Panc1 (cell line): ENCODE measurements around the gene MBD5. TPM values are rescaled to one million over a fixed set of nuclear protein-coding genes. Genes with fewer than 3 reads are reported as not detected.
A peak's percentile ranks its signal among the peaks of the same experiment; 100 is the strongest.

Experiments used
- ATAC-seq: fragments of 200-7000 bp; cut with Tn5 transposase; 2 replicates; pipeline ENCODE4 v1.9.1; 2020; ENCODE audit warnings: mild to moderate bottlenecking, moderate library complexity
- Bru-seq: library from RNA; stranded (reverse); fragments of 400-500 nt; gene quantifications from one replicate; lab custom pipeline; 2021; lab: Mats Ljungman, UMichigan
- BruChase-seq, 2 experiments: library from RNA; stranded (reverse); fragments of 400-500 nt; gene quantifications; one replicate each; lab custom pipeline; 2021; lab: Mats Ljungman, UMichigan
- BruUV-seq: library from RNA; stranded (reverse); fragments of 400-500 nt; replicated peaks from 2 replicates; lab custom pipeline; 2021; lab: Mats Ljungman, UMichigan
- CTCF ChIA-PET: fragments of 300-600 bp; sonication (Branson Sonifier 250); formaldehyde crosslinking; loops from one replicate; lab custom pipeline; 2022; ENCODE audit warnings: antibody characterized with exemption; lab: Charles Lee
- POLR2A ChIA-PET: fragments of 300-600 bp; sonication (Branson Sonifier 250); formaldehyde crosslinking; loops from one replicate; lab custom pipeline; 2022; ENCODE audit warnings: antibody characterized with exemption; lab: Charles Lee
- DNase-seq: peaks from one replicate; pipeline ENCODE4 v3.0.0-alpha.2; 2010; ENCODE audit warnings: low read depth, low spot score
- H3K27ac ChIP-seq: 2 replicates; pipeline ENCODE4 v1.5.1; 2011; ENCODE audit warnings: mild to moderate bottlenecking, low read length, inconsistent platforms
- H3K27me3 ChIP-seq: fragments of 200-500 bp; sonication (Bioruptor generic); 2 replicates; pipeline ENCODE4 v1.6.0; 2014; ENCODE audit warnings: low read length, inconsistent platforms; ENCODE audit not compliant: control insufficient read depth, insufficient read depth
- H3K36me3 ChIP-seq: fragments of 200-500 bp; sonication (Bioruptor generic); 2 replicates; pipeline ENCODE4 v1.5.1; 2014; ENCODE audit warnings: inconsistent platforms, mild to moderate bottlenecking, low read length, moderate library complexity; ENCODE audit not compliant: control insufficient read depth, insufficient read depth
- H3K4me1 ChIP-seq: 2 replicates; pipeline ENCODE4 v1.5.1; 2011; ENCODE audit warnings: inconsistent platforms, mild to moderate bottlenecking, low read length, moderate library complexity; ENCODE audit not compliant: control insufficient read depth, insufficient read depth
- H3K4me3 ChIP-seq, 2 experiments: 2 replicates each; pipeline ENCODE4 v1.5.1; 2011 to 2012; ENCODE audit warnings: low read depth in 2 of 2, low read length in 2 of 2, mild to moderate bottlenecking in 2 of 2, inconsistent platforms in 1 of 2, moderate library complexity in 1 of 2
- H3K9me3 ChIP-seq: fragments of 200-500 bp; sonication (Bioruptor generic); 2 replicates; pipeline ENCODE4 v1.5.1; 2014; ENCODE audit warnings: low read depth, mild to moderate bottlenecking, inconsistent platforms, low read length, moderate library complexity; ENCODE audit not compliant: control insufficient read depth, insufficient read depth
- CTCF ChIP-seq: fragments of 450-650 bp; IDR thresholded peaks from 2 replicates; pipeline ENCODE4 v1.5.1; 2017; ENCODE audit warnings: mild to moderate bottlenecking
- POLR2AphosphoS5 ChIP-seq: IDR thresholded peaks from 2 replicates; pipeline ENCODE4 v1.6.1; 2012; ENCODE audit warnings: mild to moderate bottlenecking, low read depth, low read length, moderate library complexity
- REST ChIP-seq, 2 experiments: IDR thresholded peaks; 2 replicates each; pipeline ENCODE4 v1.6.1; 2011 to 2012; ENCODE audit warnings: low read depth in 2 of 2, control low read depth in 1 of 2, low read length in 1 of 2, mild to moderate bottlenecking in 1 of 2, moderate library complexity in 1 of 2; ENCODE audit not compliant: insufficient read depth in 1 of 2
- SIN3A ChIP-seq: IDR thresholded peaks from 2 replicates; pipeline ENCODE4 v1.6.1; 2012; ENCODE audit warnings: low read depth, mild to moderate bottlenecking, low read length, moderate library complexity, borderline replicate concordance; ENCODE audit not compliant: insufficient read depth
- TCF7L2 ChIP-seq: IDR thresholded peaks from 2 replicates; pipeline ENCODE4 v1.6.1; 2011; ENCODE audit warnings: mild to moderate bottlenecking, low read depth, low read length, inconsistent platforms
- in situ Hi-C: cut with HindIII; loops from 2 replicates; pipeline ENCODE4 v1.10.0; 2016; ENCODE audit warnings: low sequenced_read_pairs, low pct_unique_long_range_greater_than_20kb
- intact Hi-C: fragments of 100-400 bp; cut with micrococcal nuclease; formaldehyde crosslinking; loops from one replicate; pipeline ENCODE4 v1.10.0; 2022; ENCODE audit not compliant: unreplicated experiment
- long read RNA-seq: library from polyadenylated mRNA; unstranded; transcript quantifications from one replicate; pipeline ENCODE4 v2.0.0, GENCODE V29; 2021; ENCODE audit not compliant: unreplicated experiment
- polyA plus RNA-seq: library from polyadenylated mRNA; unstranded; fragments of >200 nt; gene quantifications from one replicate; pipeline ENCODE4 v1.2.1, GENCODE V29; 2012; ENCODE audit warnings: missing spikeins; ENCODE audit not compliant: insufficient read length
- total RNA-seq: library from RNA; stranded (reverse); gene quantifications from one replicate; pipeline ENCODE4 v1.2.1, GENCODE V29; 2021; ENCODE audit not compliant: unreplicated experiment

The MBD5 gene
- total RNA-seq: 40.2 TPM
- polyA plus RNA-seq: 22.8 TPM
- Bru-seq, nascent RNA: percentile 75 among the genes with signal in this experiment
- percentile 74 among the genes with signal in this experiment for BruChase-seq, experiment 1, labeled RNA remaining after a 2-hour chase
- BruChase-seq, experiment 2, labeled RNA remaining after a 6-hour chase: percentile 66 among the genes with signal in this experiment
- long read RNA-seq, full-length matches to known transcripts: 6 of 19 reads
- long read RNA-seq, partial matches to known transcripts: 6 of 19 reads
- long read RNA-seq, other reads (novel, unspliced or antisense): 7 of 19 reads

- no peaks in the 10 kb centered on the region for H3K9me3 ChIP-seq
- ATAC-seq (peak; percentile 48), DNase-seq (peak; percentile 2)
- TF ChIP-seq REST (IDR thresholded peaks at IDR 0.05; ENCODE audit: insufficient read depth in 1 of 2, low read depth in 2 of 2, low read length in 1 of 2): no peak
- TF ChIP-seq TCF7L2: no peak
- TF ChIP-seq POLR2AphosphoS5: no peak
- ChIA-PET CTCF (interaction anchor here (0.6 to 1.2 kb wide), 11 partner anchors 17 to 1792 kb away, joined by 3 to 11 read pairs (median 4); no protein-coding TSS in a partner anchor), POLR2A (interaction anchor here (0.6 to 0.7 kb wide), 3 partner anchors 48 to 733 kb away, joined by 3 to 10 read pairs (median 4); no protein-coding TSS in a partner anchor)
- in situ Hi-C loops: no loop called here
- peaks cover 2% of the 10 kb centered on the region; the same call in 1 of the 2 replicates for H3K36me3 ChIP-seq
- peak within 1 kb of the TSS; percentile 96 for H3K27ac ChIP-seq
- H3K4me3 ChIP-seq: peak within 1 kb of the TSS; percentile 93 to 98
- H3K4me1 ChIP-seq: peaks cover 24% of the 10 kb centered on the region; the same call in 1 of the 2 replicates
- H3K27me3 ChIP-seq: no peaks in the 10 kb centered on the region
- intact Hi-C loops: no loop called here
- no TSS peak for BruUV-seq
These were observed at the start of gene MBD5 for GRCh38 chr2:148021059-148021861. TSS of gene MBD5 (plus strand) at chr2:148021091.

GRCh38 chr2:147976102-147976501 is 44.8 kb upstream of the MBD5 start:
- TF ChIP-seq SIN3A: no peak
- no peak for TF ChIP-seq POLR2AphosphoS5
- no peak for TF ChIP-seq CTCF
- TF ChIP-seq TCF7L2: no peak
- TF ChIP-seq REST (IDR thresholded peaks at IDR 0.05; ENCODE audit: insufficient read depth in 1 of 2, low read depth in 2 of 2, low read length in 1 of 2): no peak
- Histone ChIP-seq H3K9me3 (no peaks in the 10 kb centered on the region), H3K27ac (no peak overlapping the region), H3K4me3 (no peak overlapping the region), H3K36me3 (0 out of 2 replicates have a peak, but pooled peaks cover 2% of the 10 kb centered on the region), H3K4me1 (no peaks in the 10 kb centered on the region), H3K27me3 (no peaks in the 10 kb centered on the region)
- no peak for DNase-seq
- ATAC-seq: no peak
- POLR2A ChIA-PET: no interaction called here
- CTCF ChIA-PET: no interaction called here
- in situ Hi-C loops (no loop called here), intact Hi-C loops (no loop called here)
- TSS peak; percentile 28 for BruUV-seq
